ENCODE data around the gene TAF11L2.
"Not testable (repeated sequence)": the region's sequence is repeated elsewhere in the genome, so short reads cannot be mapped to it uniquely, and the experiment has no call there.

Gene TAF11L2

DNA sequence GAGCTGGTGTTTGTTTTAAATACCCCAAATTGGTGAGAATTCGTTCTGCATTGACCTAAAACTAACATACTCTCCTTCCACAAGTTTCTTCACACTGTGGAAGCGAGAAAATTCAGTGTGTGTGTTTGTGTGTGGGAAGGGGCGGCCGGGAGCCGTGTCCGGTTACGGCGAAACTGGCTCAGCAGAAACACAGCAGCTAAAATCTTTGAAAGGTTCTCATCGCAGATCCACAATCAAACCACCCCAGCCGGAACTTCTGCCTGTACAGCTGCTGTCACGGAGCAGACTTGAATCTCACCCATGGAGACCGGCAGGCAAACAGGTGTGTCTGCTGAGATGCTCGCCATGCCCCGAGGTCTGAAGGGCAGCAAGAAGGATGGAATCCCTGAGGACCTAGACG is 23.5 kb downstream of the TAF11L2 start, which contains the start of gene TAF11L4:
Gene TAF11L4 (plus strand): TSS at position 301 of the 400 bp plus-strand sequence.
- H3K4me3 ChIP-seq (ENCODE audit: low read depth in 1 of 2, low read length in 2 of 2); H3K36me3 ChIP-seq (ENCODE audit: control insufficient read depth in 1 of 2, insufficient read depth in 2 of 2, low read length in 2 of 2); H3K27me3 ChIP-seq (ENCODE audit: control insufficient read depth in 1 of 2, insufficient read depth in 2 of 2, low read length in 2 of 2); H3K27ac ChIP-seq (ENCODE audit: low read depth, low read length); H3K9me3 ChIP-seq (ENCODE audit: control insufficient read depth in 1 of 2, low read length in 2 of 2); H3K4me1 ChIP-seq (ENCODE audit: control insufficient read depth in 1 of 2, insufficient read depth in 2 of 2, low read length in 2 of 2); H3K9ac ChIP-seq (ENCODE audit: low read depth in 1 of 2, low read length in 2 of 2): not testable (repeated sequence)

DNA sequence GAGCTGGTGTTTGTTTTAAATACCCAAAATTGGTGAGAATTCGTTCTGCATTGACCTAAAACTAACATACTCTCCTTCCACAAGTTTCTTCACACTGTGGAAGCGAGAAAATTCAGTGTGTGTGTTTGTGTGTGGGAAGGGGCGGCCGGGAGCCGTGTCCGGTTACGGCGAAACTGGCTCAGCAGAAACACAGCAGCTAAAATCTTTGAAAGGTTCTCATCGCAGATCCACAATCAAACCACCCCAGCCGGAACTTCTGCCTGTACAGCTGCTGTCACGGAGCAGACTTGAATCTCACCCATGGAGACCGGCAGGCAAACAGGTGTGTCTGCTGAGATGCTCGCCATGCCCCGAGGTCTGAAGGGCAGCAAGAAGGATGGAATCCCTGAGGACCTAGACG is 26.9 kb downstream of the TAF11L2 start, which contains the start of gene TAF11L5:
Gene TAF11L5 (plus strand): TSS at position 301 of the 400 bp plus-strand sequence.
- H3K9ac ChIP-seq (ENCODE audit: low read depth in 1 of 2, low read length in 2 of 2); H3K27me3 ChIP-seq (ENCODE audit: control insufficient read depth in 1 of 2, insufficient read depth in 2 of 2, low read length in 2 of 2); H3K36me3 ChIP-seq (ENCODE audit: control insufficient read depth in 1 of 2, insufficient read depth in 2 of 2, low read length in 2 of 2); H3K4me1 ChIP-seq (ENCODE audit: control insufficient read depth in 1 of 2, insufficient read depth in 2 of 2, low read length in 2 of 2); H3K27ac ChIP-seq (ENCODE audit: low read depth, low read length); H3K9me3 ChIP-seq (ENCODE audit: control insufficient read depth in 1 of 2, low read length in 2 of 2); H3K4me3 ChIP-seq (ENCODE audit: low read depth in 1 of 2, low read length in 2 of 2): not testable (repeated sequence)

DNA sequence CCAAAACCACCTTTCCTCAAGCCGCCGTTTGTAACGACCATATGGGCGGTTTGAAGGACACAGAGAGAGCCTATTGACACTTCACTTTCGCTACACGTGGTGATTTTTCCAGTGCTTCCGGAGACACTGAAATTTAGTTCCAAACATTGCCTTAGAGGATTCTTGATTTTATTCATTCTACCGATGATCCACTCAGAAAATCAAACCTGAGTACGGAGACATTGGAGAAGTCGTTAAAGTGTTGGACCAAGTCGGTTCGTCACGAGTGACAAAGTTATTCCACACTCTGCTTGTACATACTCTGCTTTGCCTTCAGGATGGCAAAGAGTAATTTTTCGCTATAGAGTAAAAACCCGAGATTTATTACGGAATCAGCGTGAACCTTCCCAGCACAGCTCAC is 28.5 kb downstream of the TAF11L2 start:
- not testable (repeated sequence) for H3K9ac ChIP-seq (ENCODE audit: low read depth in 1 of 2, low read length in 2 of 2); H3K9me3 ChIP-seq (ENCODE audit: control insufficient read depth in 1 of 2, low read length in 2 of 2); H3K4me1 ChIP-seq (ENCODE audit: control insufficient read depth in 1 of 2, insufficient read depth in 2 of 2, low read length in 2 of 2); H3K4me3 ChIP-seq (ENCODE audit: low read depth in 1 of 2, low read length in 2 of 2); H3K36me3 ChIP-seq (ENCODE audit: control insufficient read depth in 1 of 2, insufficient read depth in 2 of 2, low read length in 2 of 2); H3K27me3 ChIP-seq (ENCODE audit: control insufficient read depth in 1 of 2, insufficient read depth in 2 of 2, low read length in 2 of 2); H3K27ac ChIP-seq (ENCODE audit: low read depth, low read length)

DNA sequence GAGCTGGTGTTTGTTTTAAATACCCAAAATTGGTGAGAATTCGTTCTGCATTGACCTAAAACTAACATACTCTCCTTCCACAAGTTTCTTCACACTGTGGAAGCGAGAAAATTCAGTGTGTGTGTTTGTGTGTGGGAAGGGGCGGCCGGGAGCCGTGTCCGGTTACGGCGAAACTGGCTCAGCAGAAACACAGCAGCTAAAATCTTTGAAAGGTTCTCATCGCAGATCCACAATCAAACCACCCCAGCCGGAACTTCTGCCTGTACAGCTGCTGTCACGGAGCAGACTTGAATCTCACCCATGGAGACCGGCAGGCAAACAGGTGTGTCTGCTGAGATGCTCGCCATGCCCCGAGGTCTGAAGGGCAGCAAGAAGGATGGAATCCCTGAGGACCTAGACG is 30.3 kb downstream of the TAF11L2 start, which contains the start of gene TAF11L6:
Gene TAF11L6 (plus strand): TSS at position 301 of the 400 bp plus-strand sequence.
- not testable (repeated sequence) for H3K27ac ChIP-seq (ENCODE audit: low read depth, low read length); H3K4me3 ChIP-seq (ENCODE audit: low read depth in 1 of 2, low read length in 2 of 2); H3K4me1 ChIP-seq (ENCODE audit: control insufficient read depth in 1 of 2, insufficient read depth in 2 of 2, low read length in 2 of 2); H3K9me3 ChIP-seq (ENCODE audit: control insufficient read depth in 1 of 2, low read length in 2 of 2); H3K9ac ChIP-seq (ENCODE audit: low read depth in 1 of 2, low read length in 2 of 2); H3K36me3 ChIP-seq (ENCODE audit: control insufficient read depth in 1 of 2, insufficient read depth in 2 of 2, low read length in 2 of 2); H3K27me3 ChIP-seq (ENCODE audit: control insufficient read depth in 1 of 2, insufficient read depth in 2 of 2, low read length in 2 of 2)

Data from duodenal mucosa (tissue), 2 donors.